ENCODE results near the gene MBD6.
"Not testable (repeated sequence)": the region's sequence is repeated elsewhere in the genome, so short reads cannot be mapped to it uniquely, and the experiment has no call there.

MBD6 gene

GRCh38 chr12:57549203-57549908 is 26.7 kb downstream of the MBD6 start:
- no peak for DNase-seq (ENCODE audit: low read depth in 4 of 4, low spot score in 1 of 4)

GRCh38 chr12:57549909-57550640 is 27.5 kb downstream of the MBD6 start, which contains the start of gene KIF5A:
Gene KIF5A (plus strand): TSS chr12:57550044. CDS start chr12:57550272, 228 bp downstream.
- peak in 3 of 4 experiments; percentile 23 to 42 (median 26) for DNase-seq (ENCODE audit: low read depth in 4 of 4, low spot score in 1 of 4)

- no peak for DNase-seq (ENCODE audit: low read depth in 4 of 4, low spot score in 1 of 4)
Measured at GRCh38 chr12:57550641-57551549, 28.3 kb downstream of the MBD6 start.

- DNase-seq (ENCODE audit: low read depth in 4 of 4, low spot score in 1 of 4), result no peak
Measured at GRCh38 chr12:57551637-57552305, 29.1 kb downstream of the MBD6 start.

- DNase-seq (ENCODE audit: low read depth in 4 of 4, low spot score in 1 of 4), result no peak
Measured at GRCh38 chr12:57552306-57552651, 29.7 kb downstream of the MBD6 start.

GRCh38 chr12:57552835-57553313 is 30.2 kb downstream of the MBD6 start:
- DNase-seq (ENCODE audit: low read depth in 4 of 4, low spot score in 1 of 4), result no peak

- no peak for DNase-seq (ENCODE audit: low read depth in 4 of 4, low spot score in 1 of 4)
Measured at GRCh38 chr12:57553343-57554202, 30.9 kb downstream of the MBD6 start.

- DNase-seq (ENCODE audit: low read depth in 4 of 4, low spot score in 1 of 4), result no peak
Measured at GRCh38 chr12:57554453-57554852, 31.8 kb downstream of the MBD6 start.

GRCh38 chr12:57554897-57555296 is 32.3 kb downstream of the MBD6 start:
- no peak for DNase-seq (ENCODE audit: low read depth in 4 of 4, low spot score in 1 of 4)

GRCh38 chr12:57558864-57559263 is 36.2 kb downstream of the MBD6 start:
- DNase-seq (ENCODE audit: low read depth in 4 of 4, low spot score in 1 of 4), result no peak

- no peak for DNase-seq (ENCODE audit: low read depth in 4 of 4, low spot score in 1 of 4)
Measured at GRCh38 chr12:57560516-57560915, 37.9 kb downstream of the MBD6 start.

GRCh38 chr12:57561117-57561516 is 38.5 kb downstream of the MBD6 start:
- DNase-seq (ENCODE audit: low read depth in 4 of 4, low spot score in 1 of 4), result not testable (repeated sequence)

GRCh38 chr12:57563358-57563757 is 40.7 kb downstream of the MBD6 start:
- no peak for DNase-seq (ENCODE audit: low read depth in 4 of 4, low spot score in 1 of 4)

- no peak for DNase-seq (ENCODE audit: low read depth in 4 of 4, low spot score in 1 of 4)
Measured at GRCh38 chr12:57564178-57564740, 41.6 kb downstream of the MBD6 start.

- no peak for DNase-seq (ENCODE audit: low read depth in 4 of 4, low spot score in 1 of 4)
Measured at GRCh38 chr12:57568838-57569237, 46.2 kb downstream of the MBD6 start.

GRCh38 chr12:57569858-57570257 is 47.2 kb downstream of the MBD6 start:
- no peak for DNase-seq (ENCODE audit: low read depth in 4 of 4, low spot score in 1 of 4)

- DNase-seq (ENCODE audit: low read depth in 4 of 4, low spot score in 1 of 4), result not testable (repeated sequence)
Measured at GRCh38 chr12:57570438-57570837, 47.8 kb downstream of the MBD6 start.

- DNase-seq (ENCODE audit: low read depth in 4 of 4, low spot score in 1 of 4), result no peak
Measured at GRCh38 chr12:57571926-57572762, 49.5 kb downstream of the MBD6 start.

GRCh38 chr12:57574795-57575194 is 52.2 kb downstream of the MBD6 start:
- DNase-seq (ENCODE audit: low read depth in 4 of 4, low spot score in 1 of 4), result no peak
